Suprapubic skin (tissue), 4 donors: Measurements from ENCODE around the gene GAS7. TPM values are rescaled to one million over a fixed set of nuclear protein-coding genes. Genes with fewer than 3 reads are reported as not detected.

Source experiments
- DNase-seq, 2 donors: peaks; one replicate each; pipeline ENCODE4 v3.0.0-alpha.2; 2019; ENCODE audit warnings: low spot score in 2 of 2
- H3K27ac ChIP-seq: fragments of 200-600 bp; sonication (generic); one replicate; pipeline ENCODE4 v1.5.1; 2019
- H3K27me3 ChIP-seq: fragments of 200-600 bp; sonication (generic); one replicate; pipeline ENCODE4 v1.5.1; 2019
- H3K36me3 ChIP-seq: fragments of 200-600 bp; sonication (generic); one replicate; pipeline ENCODE4 v1.5.1; 2019
- H3K4me1 ChIP-seq: fragments of 200-600 bp; sonication (generic); one replicate; pipeline ENCODE4 v1.5.1; 2019
- H3K4me3 ChIP-seq: fragments of 200-600 bp; sonication (generic); one replicate; pipeline ENCODE4 v1.5.1; 2019; ENCODE audit warnings: mild to moderate bottlenecking
- H3K9me3 ChIP-seq: fragments of 200-600 bp; sonication (generic); one replicate; pipeline ENCODE4 v1.5.1; 2019
- EP300 ChIP-seq: sonication (generic); formaldehyde crosslinking; IDR thresholded peaks from one replicate; pipeline ENCODE4 v1.6.1; 2017; ENCODE audit warnings: antibody characterized with exemption
- POLR2A ChIP-seq, 2 donors: fragments of 450-650 bp; IDR thresholded peaks; one replicate each; pipeline ENCODE4 v1.6.1; 2017; ENCODE audit warnings: antibody characterized with exemption in 2 of 2, mild to moderate bottlenecking in 2 of 2, moderate library complexity in 2 of 2
- POLR2AphosphoS5 ChIP-seq, 3 donors: sonication (generic); formaldehyde crosslinking; IDR thresholded peaks; one replicate each; pipeline ENCODE4 v1.6.1; 2017; ENCODE audit warnings: antibody characterized with exemption in 3 of 3
- WGBS: methylation state at CpG from one replicate; pipeline ENCODE4 v1.1.5; 2018; 5-methylcytosine and 5-hydroxymethylcytosine counted together
- total RNA-seq, 4 donors: library from RNA; depleted of rRNA; stranded (reverse); fragments of >200 nt; gene quantifications; one replicate each; pipeline ENCODE4 v1.1.0, GENCODE V29; 2016
- TF ChIP-seq, protein P1 (sequence below), 2 donors: fragments of 200-600 bp in 1 of 2; fragments of 450-650 bp in 1 of 2; sonication (generic) in 1 of 2; IDR thresholded peaks; one replicate each; pipeline ENCODE4 v1.5.1; 2016 to 2019; ENCODE audit warnings: antibody characterized with exemption in 2 of 2, mild to moderate bottlenecking in 1 of 2, moderate library complexity in 1 of 2

GAS7 gene
- total RNA-seq, 4 donors from 2014 or later, result 45.7 to 106 (median 74.2) TPM

- peaks cover 91% of the 10 kb centered on the region for H3K4me1 ChIP-seq
- 73% methylated on average over 7 of the region's 7 CpGs for WGBS
These were observed 80.8 kb downstream of the GAS7 start for GRCh38 chr17:10117581-10118001.

DNA sequence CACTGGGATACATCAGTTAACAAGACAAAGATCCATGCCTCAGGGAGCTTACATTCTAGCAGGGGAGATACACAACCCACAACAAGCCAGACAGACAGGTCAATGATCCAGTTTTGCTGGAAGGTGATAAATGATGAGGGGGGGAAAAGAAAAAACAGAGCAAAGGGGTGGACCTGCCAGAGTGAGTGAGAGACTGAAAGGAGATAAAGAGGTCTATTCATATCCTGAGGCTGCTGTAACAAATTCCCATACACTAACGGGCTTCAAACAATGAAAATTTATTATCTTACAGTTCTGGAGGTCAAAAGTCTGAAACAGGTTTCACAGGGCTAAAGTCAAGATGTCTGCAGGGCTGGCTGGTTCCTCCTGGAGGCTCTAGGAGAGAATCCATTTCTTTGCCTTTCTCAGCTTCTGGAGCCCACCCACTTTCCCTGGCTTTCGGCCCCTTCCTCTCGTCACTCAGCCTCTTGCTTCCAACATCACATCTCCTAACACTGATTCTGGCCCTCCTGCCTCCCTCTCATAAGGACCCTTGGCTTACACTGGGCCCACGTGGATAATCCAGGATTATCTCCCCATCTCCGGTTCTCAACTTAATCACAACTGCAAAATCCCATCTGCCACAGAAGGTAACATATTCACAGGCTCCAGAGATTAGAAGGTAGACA is 81.5 kb downstream of the GAS7 start:
- 83% methylated on average over 5 of the region's 5 CpGs for WGBS
- Histone ChIP-seq H3K4me1 (peaks cover 92% of the 10 kb centered on the region), H3K27me3 (no peaks in the 10 kb centered on the region), H3K9me3 (no peaks in the 10 kb centered on the region), H3K27ac (no peak overlapping the region), H3K36me3 (no peaks in the 10 kb centered on the region), H3K4me3 (no peak overlapping the region)
- TF ChIP-seq, protein P1, sequence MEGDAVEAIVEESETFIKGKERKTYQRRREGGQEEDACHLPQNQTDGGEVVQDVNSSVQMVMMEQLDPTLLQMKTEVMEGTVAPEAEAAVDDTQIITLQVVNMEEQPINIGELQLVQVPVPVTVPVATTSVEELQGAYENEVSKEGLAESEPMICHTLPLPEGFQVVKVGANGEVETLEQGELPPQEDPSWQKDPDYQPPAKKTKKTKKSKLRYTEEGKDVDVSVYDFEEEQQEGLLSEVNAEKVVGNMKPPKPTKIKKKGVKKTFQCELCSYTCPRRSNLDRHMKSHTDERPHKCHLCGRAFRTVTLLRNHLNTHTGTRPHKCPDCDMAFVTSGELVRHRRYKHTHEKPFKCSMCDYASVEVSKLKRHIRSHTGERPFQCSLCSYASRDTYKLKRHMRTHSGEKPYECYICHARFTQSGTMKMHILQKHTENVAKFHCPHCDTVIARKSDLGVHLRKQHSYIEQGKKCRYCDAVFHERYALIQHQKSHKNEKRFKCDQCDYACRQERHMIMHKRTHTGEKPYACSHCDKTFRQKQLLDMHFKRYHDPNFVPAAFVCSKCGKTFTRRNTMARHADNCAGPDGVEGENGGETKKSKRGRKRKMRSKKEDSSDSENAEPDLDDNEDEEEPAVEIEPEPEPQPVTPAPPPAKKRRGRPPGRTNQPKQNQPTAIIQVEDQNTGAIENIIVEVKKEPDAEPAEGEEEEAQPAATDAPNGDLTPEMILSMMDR (IDR thresholded peaks at IDR 0.05), result no peak
- TF ChIP-seq EP300, result no peak
- TF ChIP-seq POLR2AphosphoS5 (IDR thresholded peaks at IDR 0.05), result no peak
- no peak for TF ChIP-seq POLR2A (IDR thresholded peaks at IDR 0.05)
- peak in 1 of 2 donors; percentile 37 for DNase-seq

More at GRCh38 chr17:10117581-10118001, 80.8 kb downstream of the GAS7 start:
- Histone ChIP-seq H3K4me3 (no peak overlapping the region), H3K27ac (no peak overlapping the region), H3K27me3 (no peaks in the 10 kb centered on the region), H3K9me3 (no peaks in the 10 kb centered on the region), H3K36me3 (no peaks in the 10 kb centered on the region)
- TF ChIP-seq POLR2A (IDR thresholded peaks at IDR 0.05), result no peak
- TF ChIP-seq EP300, result no peak
- TF ChIP-seq, protein P1 (IDR thresholded peaks at IDR 0.05), result no peak
- no peak for TF ChIP-seq POLR2AphosphoS5 (IDR thresholded peaks at IDR 0.05)
- DNase-seq, result peak in 1 of 2 donors; percentile 64

- no peaks in the 10 kb centered on the region for H3K36me3 ChIP-seq
- no peaks in the 10 kb centered on the region for H3K27me3 ChIP-seq
- peak overlapping the region; percentile 92 for H3K27ac ChIP-seq
- H3K9me3 ChIP-seq, result no peaks in the 10 kb centered on the region
- no peak overlapping the region for H3K4me3 ChIP-seq
- TF ChIP-seq POLR2AphosphoS5 (IDR thresholded peaks at IDR 0.05) (no peak), EP300 (no peak), POLR2A (IDR thresholded peaks at IDR 0.05) (no peak)
- TF ChIP-seq, protein P1 (IDR thresholded peaks at IDR 0.05), result no peak
- DNase-seq, result no peak
- 87% methylated on average over 5 of the region's 5 CpGs for WGBS
- H3K4me1 ChIP-seq, result peaks cover 88% of the 10 kb centered on the region
These were observed 82.1 kb downstream of the GAS7 start for GRCh38 chr17:10116267-10116666.

DNA sequence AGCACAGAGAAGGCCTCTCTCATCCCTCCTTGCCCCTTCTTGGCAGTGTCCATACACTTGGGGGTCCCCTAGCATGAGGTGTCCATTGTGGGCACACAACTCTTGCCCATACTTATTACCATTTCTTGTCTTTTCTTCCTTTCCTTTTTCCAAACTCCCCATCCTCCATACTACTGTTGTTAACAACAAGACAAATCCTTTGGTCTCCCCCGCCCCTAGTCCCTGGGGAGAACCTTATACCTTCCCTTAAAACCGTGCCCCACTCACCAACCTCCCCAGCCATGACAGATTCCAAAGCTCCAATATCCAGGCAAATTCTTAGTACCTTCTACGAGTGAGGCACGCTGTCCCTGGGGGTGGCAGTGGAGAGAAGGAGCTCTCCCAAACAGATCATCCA is 82.9 kb downstream of the GAS7 start:
- no peaks in the 10 kb centered on the region for H3K36me3 ChIP-seq
- WGBS, result 83% methylated on average over 4 of the region's 4 CpGs
- no peak for DNase-seq
- peaks cover 81% of the 10 kb centered on the region for H3K4me1 ChIP-seq
- no peak for TF ChIP-seq POLR2AphosphoS5 (IDR thresholded peaks at IDR 0.05)
- no peak for TF ChIP-seq POLR2A (IDR thresholded peaks at IDR 0.05)
- TF ChIP-seq EP300, result no peak
- TF ChIP-seq, protein P1 (IDR thresholded peaks at IDR 0.05), result no peak
- H3K27me3 ChIP-seq, result no peaks in the 10 kb centered on the region
- H3K27ac ChIP-seq, result peak overlapping the region; percentile 92
- no peaks in the 10 kb centered on the region for H3K9me3 ChIP-seq
- peak overlapping the region; percentile 23 for H3K4me3 ChIP-seq

DNA sequence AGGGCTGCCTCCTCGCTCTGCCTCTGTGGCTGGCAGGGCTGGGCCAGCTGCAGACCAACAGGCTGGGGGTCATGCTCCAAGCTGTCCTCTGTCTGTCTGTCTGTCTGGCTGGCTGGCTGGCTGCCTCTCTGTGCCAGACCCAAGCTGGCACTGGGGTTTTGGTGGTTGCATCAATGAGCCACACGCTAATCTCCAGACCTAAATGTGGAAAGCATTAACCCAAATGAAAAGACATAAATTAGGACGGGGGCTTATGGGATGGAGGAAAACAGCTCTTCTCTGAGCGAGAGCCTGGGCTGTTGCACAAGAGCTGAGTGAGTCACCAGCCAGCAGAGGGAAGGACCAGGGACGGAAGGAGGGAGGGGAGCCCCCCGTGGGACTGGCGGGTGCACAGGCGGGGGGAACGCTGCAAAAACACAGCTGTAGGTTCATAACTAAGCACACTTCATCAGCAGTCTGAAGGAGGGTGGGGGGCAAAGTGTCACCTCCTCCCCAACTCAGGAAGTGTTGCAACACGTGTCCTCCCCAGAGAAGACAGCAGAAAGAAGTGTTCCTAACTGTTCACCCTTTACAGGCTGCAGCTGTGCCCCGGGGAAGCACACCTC is 83.4 kb downstream of the GAS7 start:
- H3K36me3 ChIP-seq, result no peaks in the 10 kb centered on the region
- H3K4me1 ChIP-seq, result peaks cover 76% of the 10 kb centered on the region
- peak overlapping the region; percentile 92 for H3K27ac ChIP-seq
- H3K4me3 ChIP-seq, result peak overlapping the region; percentile 23
- 1% methylated on average over 11 of the region's 11 CpGs for WGBS
- H3K27me3 ChIP-seq, result no peaks in the 10 kb centered on the region
- DNase-seq, result peak; percentile 97 to 98
- H3K9me3 ChIP-seq, result no peaks in the 10 kb centered on the region
- TF ChIP-seq, protein P1 (IDR thresholded peaks at IDR 0.05), result no peak
- peak in 2 of 3 donors; percentile 76 to 85 for TF ChIP-seq POLR2AphosphoS5 (IDR thresholded peaks at IDR 0.05)
- TF ChIP-seq POLR2A (IDR thresholded peaks at IDR 0.05), result peak in 1 of 2 donors; percentile 25
- no peak for TF ChIP-seq EP300
